ENCODE measurements around the gene ACMSD.
A peak's percentile ranks its signal among the peaks of the same experiment; 100 is the strongest.

Gene ACMSD

GRCh38 chr2:134910763-134911399 lies 72.5 kb downstream of the ACMSD start:
- DNase-seq, result no peak

GRCh38 chr2:134911400-134911785 lies 73.0 kb downstream of the ACMSD start:
- no peak for DNase-seq

DNA sequence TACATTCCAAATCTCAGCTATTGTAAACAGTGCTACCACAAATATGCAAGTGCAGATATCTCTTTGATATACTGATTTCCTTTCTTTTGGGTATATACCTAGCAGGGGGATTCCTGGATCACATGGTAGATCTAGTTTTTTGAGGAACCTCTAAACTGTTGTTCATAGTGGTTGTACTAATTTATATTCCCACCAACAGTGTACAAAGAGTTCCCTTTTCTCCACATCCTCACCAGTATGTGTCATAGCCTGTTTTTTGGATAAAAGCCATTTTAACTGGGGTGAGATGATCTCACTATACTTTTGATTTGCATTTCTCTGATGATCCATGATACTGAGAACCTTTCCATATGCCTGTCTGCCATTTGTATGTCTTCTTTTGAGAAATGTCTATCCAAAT lies 73.9 kb downstream of the ACMSD start:
- no peak for DNase-seq

DNA sequence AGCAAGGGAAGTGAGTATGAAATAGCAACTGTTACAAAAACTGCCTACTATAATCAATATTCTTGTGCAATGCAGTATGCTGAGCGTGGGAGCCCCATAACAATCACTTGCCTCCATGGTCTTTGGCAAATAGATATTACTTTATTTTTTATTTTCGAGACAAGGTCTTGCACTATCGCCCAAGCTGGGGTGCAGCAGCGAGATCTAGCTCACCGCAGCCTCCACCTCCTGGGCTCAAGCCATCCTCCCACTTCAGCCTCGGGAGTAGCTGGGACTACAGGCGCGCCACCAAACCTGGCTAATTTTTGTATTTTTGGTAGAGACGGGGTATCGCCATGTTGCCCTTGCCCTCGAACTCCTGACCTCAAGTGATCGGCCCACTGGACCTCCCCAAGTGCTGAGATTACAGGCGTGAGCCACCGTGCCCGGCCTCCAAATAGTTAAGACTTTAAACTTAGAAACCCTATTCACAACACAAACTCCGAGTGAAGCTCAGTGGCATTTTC lies 79.0 kb downstream of the ACMSD start:
- no peak for DNase-seq

DNA sequence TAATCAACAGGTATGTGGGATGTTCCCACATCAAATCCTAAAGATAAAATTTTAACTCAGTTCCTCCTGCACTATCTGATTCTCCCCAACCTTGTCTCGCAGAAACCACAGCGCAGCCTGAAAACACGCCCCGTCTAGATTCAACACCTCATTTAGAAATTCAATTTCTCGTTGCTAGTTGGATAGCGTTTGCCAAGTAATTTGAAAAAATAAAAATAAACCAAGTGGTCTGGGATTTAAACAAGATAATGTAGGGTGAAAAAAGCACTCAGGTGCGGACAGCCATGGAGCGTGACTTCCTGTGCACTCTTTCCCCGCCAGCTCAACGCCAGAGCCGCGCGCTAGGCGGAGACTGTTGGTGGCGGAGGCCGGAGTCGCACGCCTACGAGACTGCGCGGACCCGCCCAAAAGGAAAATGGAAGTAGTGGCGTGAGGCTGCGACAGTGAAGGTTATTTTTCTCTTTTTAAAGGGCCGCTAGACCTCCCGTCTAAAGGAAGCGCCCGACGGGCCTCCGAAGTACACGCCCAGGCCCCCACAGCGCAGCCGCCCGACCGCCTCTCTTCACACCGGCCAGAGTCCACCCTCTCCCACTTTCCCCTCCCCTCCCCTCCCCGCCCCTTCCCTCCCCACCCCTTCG lies 79.6 kb downstream of the ACMSD start:
- DNase-seq, result peak; percentile 86

- DNase-seq, result peak; percentile 100
These were observed 80.3 kb downstream of the ACMSD start, which contains the start of gene CCNT2 for GRCh38 chr2:134918526-134919340. TSS of gene CCNT2 (plus strand) at chr2:134918822. CDS start at chr2:134918855, 33 bp downstream.

DNA sequence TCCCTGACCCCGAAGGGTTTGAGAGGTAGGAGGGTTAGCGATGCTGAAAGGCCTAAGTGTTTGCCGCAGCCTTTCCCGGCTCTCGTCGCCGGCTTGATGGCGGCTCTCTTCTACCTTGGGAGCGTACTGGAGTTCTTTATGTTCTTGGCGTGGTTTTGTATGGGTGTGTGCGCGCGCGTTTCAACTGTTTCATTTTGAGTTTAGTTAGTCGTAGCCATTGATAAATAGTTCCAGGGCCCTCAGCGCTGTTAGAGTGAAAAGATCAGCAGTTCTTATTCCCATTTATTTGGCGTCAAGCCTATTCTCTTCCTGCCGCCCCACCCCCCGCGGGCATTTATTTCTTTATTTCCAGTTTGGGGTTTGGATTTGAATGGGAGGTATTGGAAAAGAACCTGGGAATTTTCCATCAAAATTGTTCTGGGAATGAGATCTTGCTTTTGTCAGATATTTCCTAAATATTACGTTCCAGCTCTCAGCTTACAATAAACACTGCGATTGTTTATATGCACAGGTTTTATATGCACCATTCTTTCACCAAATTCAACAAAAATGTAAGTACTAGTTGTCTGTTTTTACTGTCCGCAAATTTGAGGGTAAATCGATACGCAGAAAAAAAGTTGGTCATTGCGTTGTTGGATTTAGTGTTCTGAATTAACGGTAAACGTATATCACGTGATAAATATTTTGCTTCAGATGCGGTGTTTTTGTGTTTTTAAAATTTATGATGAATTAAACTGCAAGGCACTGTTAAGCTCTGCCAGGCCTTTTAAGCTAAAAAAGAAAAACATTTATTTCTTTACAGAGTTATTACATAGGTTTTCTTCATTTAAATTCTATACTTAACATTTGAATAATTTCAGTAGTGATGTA lies 81.2 kb downstream of the ACMSD start:
- no peak for DNase-seq

DNA sequence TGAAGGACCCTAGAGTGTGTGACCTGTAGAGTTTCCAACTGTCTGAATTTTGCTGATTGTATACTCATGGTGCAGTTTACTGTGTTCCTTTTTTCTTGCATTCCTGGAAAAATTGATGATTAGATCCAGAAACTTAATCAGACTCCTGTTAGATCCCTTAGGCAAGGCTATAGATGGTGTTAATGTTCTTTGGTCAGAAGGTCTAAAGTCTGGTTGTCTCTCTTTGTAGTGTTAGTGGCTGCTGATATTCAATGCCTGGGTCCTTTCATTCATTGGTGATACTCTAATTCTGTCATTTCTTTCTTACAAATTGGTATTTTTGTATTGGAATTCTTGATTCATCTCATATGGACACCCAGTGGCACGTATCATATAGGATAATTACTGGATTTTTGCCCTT lies 86.5 kb downstream of the ACMSD start:
- no peak for DNase-seq

DNA sequence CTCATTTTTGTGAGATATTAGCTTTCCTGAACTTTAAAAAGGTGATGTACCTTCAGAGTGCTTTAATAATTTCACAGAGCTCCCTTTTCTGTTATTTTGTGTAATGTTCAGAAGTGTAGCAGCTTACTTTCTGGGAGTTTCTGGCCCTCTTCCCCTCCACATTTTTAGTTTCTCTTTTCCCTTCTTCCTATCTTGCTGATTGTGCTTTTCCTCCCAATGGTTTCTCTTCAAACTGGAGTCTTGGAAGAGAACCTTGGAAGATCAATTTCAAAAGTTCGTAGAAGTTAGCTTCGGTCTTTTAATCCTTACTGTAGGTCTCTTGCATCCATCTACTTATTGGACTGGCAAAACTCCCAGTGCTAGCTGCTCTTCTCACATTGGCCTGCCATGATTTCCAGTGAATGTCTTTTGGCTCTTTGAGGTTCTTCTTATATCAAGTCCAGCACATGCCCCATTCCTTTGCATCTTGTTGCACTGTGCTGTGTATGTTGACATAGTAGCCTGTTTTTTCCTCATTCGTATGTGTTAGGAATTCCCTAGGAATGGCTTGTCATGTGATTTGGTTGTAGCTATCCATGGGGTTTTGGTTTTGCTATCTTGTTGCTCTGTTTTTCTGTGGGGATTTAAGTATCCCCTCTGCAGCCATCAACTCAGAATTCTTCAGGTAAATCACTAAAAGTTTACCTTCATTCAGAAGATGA lies 88.0 kb downstream of the ACMSD start:
- DNase-seq, result no peak

- no peak for DNase-seq
These were observed 88.8 kb downstream of the ACMSD start for GRCh38 chr2:134927195-134927594.

- DNase-seq, result no peak
These were observed 94.6 kb downstream of the ACMSD start for GRCh38 chr2:134932864-134933526.

GRCh38 chr2:134933732-134934131 lies 95.3 kb downstream of the ACMSD start:
- no peak for DNase-seq

- no peak for DNase-seq
These were observed 95.7 kb downstream of the ACMSD start for GRCh38 chr2:134934150-134934549.

DNA sequence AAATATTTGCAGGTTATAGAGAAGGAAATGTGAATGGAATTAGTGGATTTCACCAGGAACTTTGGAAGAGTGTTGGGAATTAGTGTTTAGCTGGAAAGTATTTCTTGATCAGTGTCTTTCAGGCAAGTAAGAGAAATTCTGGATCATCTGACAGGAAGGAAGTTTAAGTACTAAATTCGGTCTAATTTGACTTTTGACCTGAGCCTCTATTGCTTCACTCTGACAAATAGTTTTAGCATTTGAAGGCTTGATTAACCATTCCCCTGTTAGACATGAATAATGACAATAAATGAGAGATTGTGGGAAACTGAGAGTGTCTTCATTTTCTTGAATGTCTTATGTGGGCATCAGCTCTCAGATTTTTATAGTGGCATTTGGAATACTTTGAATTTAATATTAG lies 96.2 kb downstream of the ACMSD start:
- DNase-seq, result no peak

GRCh38 chr2:134936691-134937090 lies 98.3 kb downstream of the ACMSD start:
- no peak for DNase-seq

DNA sequence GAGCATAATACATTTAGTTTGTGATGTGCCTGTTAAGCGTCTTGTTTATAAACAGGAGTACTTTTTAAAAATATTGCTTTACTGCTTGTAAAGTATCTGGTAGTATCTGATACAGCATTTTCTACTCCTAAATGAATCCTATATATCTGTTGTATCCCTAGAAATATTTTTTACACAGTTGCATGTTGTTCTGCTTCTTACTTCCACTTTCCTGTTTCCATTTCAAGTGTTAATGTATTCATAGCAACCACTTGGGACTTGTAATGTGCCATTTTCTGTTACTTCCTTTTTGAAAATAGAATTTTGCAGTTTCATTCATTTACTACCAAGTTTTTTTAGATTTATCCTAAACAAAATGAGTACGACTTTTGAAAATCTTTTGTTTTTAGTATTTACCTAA lies 105.1 kb downstream of the ACMSD start:
- DNase-seq, result no peak

- DNase-seq, result no peak
These were observed 106.6 kb downstream of the ACMSD start for GRCh38 chr2:134944975-134945374.

- no peak for DNase-seq
These were observed 107.7 kb downstream of the ACMSD start for GRCh38 chr2:134946073-134946472.

DNA sequence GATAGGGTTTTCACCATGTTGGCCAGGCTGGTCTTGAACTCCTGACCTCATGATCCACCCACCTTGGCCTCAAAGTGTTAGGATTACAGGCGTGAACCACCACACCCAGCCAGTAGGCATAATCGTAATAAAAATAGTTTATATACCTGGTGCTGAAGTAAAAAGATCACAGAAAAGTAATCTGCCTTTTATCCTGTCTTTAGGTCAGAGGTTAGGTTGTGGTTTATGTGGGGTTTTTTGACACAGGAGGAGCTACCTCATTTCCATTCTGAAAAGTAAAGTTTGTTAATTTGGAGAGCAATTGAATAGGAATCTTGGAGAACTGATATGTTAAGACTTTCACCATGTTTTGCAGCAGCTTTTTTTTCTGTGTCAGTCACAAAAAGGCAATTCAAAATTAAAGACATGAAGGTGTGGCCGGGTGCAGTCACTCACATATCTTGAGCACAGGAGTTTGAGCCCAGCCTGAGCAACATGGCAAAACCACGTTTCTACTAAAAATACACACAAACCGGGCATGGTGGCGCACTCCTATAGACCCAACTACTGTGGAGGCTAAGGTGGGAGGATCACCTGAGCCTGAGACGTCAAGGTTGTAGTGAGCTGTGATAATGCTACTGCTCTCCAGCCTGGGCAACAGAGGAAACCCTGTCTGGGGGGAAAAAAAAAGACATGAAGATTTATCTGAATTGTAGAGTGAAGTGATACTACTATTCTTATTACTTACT lies 111.7 kb downstream of the ACMSD start:
- DNase-seq, result no peak

DNA sequence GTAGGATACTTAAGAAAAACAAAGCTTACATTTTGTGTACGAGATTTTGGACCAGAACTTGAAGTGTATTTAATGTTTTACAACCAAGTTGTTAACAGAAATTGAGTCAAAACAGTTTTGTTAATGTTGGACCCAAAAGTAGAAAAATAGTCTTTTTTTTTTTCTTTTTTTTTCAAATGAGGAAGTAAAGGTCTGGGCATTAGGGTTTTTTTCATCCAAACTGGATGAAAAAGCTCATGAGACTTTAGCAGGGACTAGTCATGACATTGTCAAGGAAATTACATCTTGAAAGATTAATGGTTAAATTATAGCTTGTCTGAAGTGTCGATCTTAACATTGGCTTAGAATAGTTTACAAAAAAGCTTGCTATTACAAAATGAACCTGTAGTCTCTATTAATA lies 112.5 kb downstream of the ACMSD start:
- no peak for DNase-seq

Data from activated effector memory CD4-positive, alpha-beta T cell treated with Interleukin-2 at 50 U/mL for 16 hours (primary cell).